Sigmoid colon (tissue), 4 donors: Measurements from ENCODE around the gene GSE1.

ENCODE experiments used
- CTCF ChIP-seq, 4 experiments: fragments of 450-650 bp in 3 of 4; fragments of 200-600 bp in 1 of 4; IDR thresholded peaks; one replicate each; pipeline ENCODE4 v1.5.1; 2016 to 2019; ENCODE audit warnings: antibody characterized with exemption in 4 of 4, mild to moderate bottlenecking in 3 of 4, moderate library complexity in 2 of 4
- POLR2A ChIP-seq, 2 donors: fragments of 450-650 bp; IDR thresholded peaks; one replicate each; pipeline ENCODE4 v1.6.1; 2016; ENCODE audit warnings: antibody characterized with exemption in 2 of 2, mild to moderate bottlenecking in 2 of 2, moderate library complexity in 2 of 2
- POLR2AphosphoS5 ChIP-seq, 4 donors: sonication (generic); formaldehyde crosslinking; IDR thresholded peaks; one replicate each; pipeline ENCODE4 v1.6.1; 2017; ENCODE audit warnings: antibody characterized with exemption in 4 of 4

DNA sequence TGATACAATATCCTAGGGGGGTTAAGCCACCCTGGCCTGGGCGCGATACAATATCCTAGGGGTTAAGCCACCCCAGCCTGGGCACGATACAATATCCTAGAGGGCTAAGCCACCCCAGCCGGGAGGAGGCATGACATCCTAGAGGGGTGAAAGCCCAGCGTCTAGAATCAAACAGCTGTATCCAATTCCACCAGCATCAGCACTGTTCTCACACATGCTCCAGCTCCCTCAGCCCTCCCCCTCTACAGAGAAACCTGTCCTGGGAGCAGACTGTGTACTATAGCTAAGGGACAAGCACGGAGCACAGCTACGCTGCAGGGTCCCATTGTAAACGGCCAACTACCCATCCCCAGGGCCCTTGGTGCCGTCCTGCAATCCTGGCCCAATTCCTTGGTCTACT is 69.4 kb downstream of the GSE1 start:
- TF ChIP-seq POLR2AphosphoS5 (IDR thresholded peaks at IDR 0.05) (no peak), POLR2A (IDR thresholded peaks at IDR 0.05) (no peak), CTCF (IDR thresholded peaks at IDR 0.05) (no peak)
